ENCODE data around the gene LRG1.
"Not testable (repeated sequence)": the region's sequence is repeated elsewhere in the genome, so short reads cannot be mapped to it uniquely, and the experiment has no call there.

The LRG1 gene

DNA sequence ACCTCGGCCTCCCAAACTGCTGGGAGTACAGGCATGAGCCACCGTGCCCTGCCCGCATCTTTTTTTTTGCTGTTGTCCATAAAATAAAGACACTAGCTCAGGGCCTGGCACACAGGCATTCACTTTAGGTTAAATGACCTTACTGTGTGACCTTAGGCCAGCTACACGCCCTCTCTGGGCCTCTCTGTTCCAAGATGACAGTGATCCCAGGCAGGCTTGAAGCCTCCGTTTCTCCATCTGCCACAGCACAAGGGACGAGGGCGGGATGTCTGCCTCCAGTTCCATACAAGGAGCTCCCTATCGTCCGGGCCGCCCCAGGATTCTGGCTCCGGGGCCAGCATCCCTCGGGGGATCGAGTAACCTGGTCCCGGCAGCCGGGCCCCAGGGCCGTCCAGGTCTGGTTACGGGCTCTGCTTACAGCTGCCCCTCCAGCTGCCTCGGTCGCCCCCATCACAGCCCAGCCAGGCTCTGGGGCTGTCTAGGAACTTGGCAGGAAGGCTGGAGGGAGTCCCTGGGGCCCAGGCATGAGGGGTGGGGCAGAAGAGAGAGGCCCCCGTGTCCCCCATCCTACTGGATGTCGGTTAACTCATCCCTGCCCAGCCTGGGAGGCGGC is 31.6 kb upstream of the LRG1 start:
- Histone ChIP-seq H3K27ac (ENCODE audit: low read length) (no peak overlapping the region), H3K36me3 (ENCODE audit: control insufficient read depth in 1 of 2, insufficient read depth in 2 of 2, low read length in 2 of 2) (no peaks in the 10 kb centered on the region), H3K4me1 (ENCODE audit: control insufficient read depth in 1 of 2, insufficient read depth in 2 of 2, low read length in 2 of 2) (no peaks in the 10 kb centered on the region), H3K4me3 (ENCODE audit: low read depth in 1 of 2, low read length in 2 of 2) (no peak overlapping the region), H3K27me3 (ENCODE audit: low read depth, low read length) (no peaks in the 10 kb centered on the region), H3K9me3 (ENCODE audit: control insufficient read depth in 1 of 2, low read length in 2 of 2) (no peaks in the 10 kb centered on the region)

DNA sequence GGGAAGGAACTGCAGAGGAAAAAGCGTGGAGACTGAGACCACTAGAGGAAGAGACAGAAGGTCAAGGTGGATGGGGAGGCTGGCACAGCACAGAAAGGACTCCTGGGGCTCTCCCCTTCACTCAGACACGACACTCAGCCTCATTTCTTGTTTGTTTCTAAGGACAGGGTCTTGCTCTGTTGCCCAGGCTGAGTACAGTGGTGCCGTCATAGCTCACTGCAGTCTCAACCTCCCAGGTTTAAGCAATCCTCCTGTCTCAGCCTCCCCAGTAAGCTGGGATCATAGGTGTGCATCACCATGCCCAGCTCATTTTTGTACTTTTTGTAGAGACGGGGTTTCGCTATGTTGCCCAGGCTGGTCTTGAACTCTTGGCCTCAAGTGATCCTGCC is 31.1 kb upstream of the LRG1 start:
- H3K9me3 ChIP-seq (ENCODE audit: control insufficient read depth in 1 of 2, low read length in 2 of 2) = no peaks in the 10 kb centered on the region
- no peaks in the 10 kb centered on the region for H3K36me3 ChIP-seq (ENCODE audit: control insufficient read depth in 1 of 2, insufficient read depth in 2 of 2, low read length in 2 of 2)
- no peaks in the 10 kb centered on the region for H3K27me3 ChIP-seq (ENCODE audit: low read depth, low read length)
- H3K4me3 ChIP-seq (ENCODE audit: low read depth in 1 of 2, low read length in 2 of 2) = no peak overlapping the region
- H3K4me1 ChIP-seq (ENCODE audit: control insufficient read depth in 1 of 2, insufficient read depth in 2 of 2, low read length in 2 of 2) = no peaks in the 10 kb centered on the region
- no peak overlapping the region for H3K27ac ChIP-seq (ENCODE audit: low read length)

DNA sequence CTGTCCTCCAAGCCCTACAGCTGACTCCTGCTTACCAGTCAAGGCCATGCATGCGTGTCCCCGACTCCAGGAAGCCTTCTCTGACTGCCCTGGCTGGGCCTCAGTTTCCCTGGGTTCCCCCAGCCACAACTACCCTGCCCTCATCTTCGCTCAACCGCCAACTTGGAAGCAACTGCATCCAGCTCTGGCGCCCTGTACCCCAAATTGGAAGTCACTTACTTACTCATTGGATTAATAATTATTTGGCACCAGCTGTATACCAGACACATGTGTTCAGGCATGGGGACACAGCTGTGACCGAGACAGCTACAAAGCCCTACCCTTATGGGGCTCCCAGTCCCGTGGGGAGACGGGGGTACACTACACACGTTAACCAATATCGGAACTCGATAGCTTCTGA is 30.6 kb upstream of the LRG1 start:
- Histone ChIP-seq H3K36me3 (ENCODE audit: control insufficient read depth in 1 of 2, insufficient read depth in 2 of 2, low read length in 2 of 2) (no peaks in the 10 kb centered on the region), H3K27me3 (ENCODE audit: low read depth, low read length) (no peaks in the 10 kb centered on the region), H3K9me3 (ENCODE audit: control insufficient read depth in 1 of 2, low read length in 2 of 2) (no peaks in the 10 kb centered on the region), H3K4me1 (ENCODE audit: control insufficient read depth in 1 of 2, insufficient read depth in 2 of 2, low read length in 2 of 2) (no peaks in the 10 kb centered on the region), H3K4me3 (ENCODE audit: low read depth in 1 of 2, low read length in 2 of 2) (no peak overlapping the region), H3K27ac (ENCODE audit: low read length) (no peak overlapping the region)

GRCh38 chr19:4568886-4569285 is 29.1 kb upstream of the LRG1 start:
- Histone ChIP-seq H3K4me1 (ENCODE audit: control insufficient read depth in 1 of 2, insufficient read depth in 2 of 2, low read length in 2 of 2) (no peaks in the 10 kb centered on the region), H3K4me3 (ENCODE audit: low read depth in 1 of 2, low read length in 2 of 2) (no peak overlapping the region), H3K9me3 (ENCODE audit: control insufficient read depth in 1 of 2, low read length in 2 of 2) (no peaks in the 10 kb centered on the region), H3K36me3 (ENCODE audit: control insufficient read depth in 1 of 2, insufficient read depth in 2 of 2, low read length in 2 of 2) (no peaks in the 10 kb centered on the region), H3K27ac (ENCODE audit: low read length) (no peak overlapping the region), H3K27me3 (ENCODE audit: low read depth, low read length) (no peaks in the 10 kb centered on the region)

GRCh38 chr19:4567584-4568071 is 27.8 kb upstream of the LRG1 start:
- H3K4me1 ChIP-seq (ENCODE audit: control insufficient read depth in 1 of 2, insufficient read depth in 2 of 2, low read length in 2 of 2) = no peaks in the 10 kb centered on the region
- no peaks in the 10 kb centered on the region for H3K36me3 ChIP-seq (ENCODE audit: control insufficient read depth in 1 of 2, insufficient read depth in 2 of 2, low read length in 2 of 2)
- H3K27ac ChIP-seq (ENCODE audit: low read length) = no peak overlapping the region
- H3K4me3 ChIP-seq (ENCODE audit: low read depth in 1 of 2, low read length in 2 of 2) = no peak overlapping the region
- no peaks in the 10 kb centered on the region for H3K9me3 ChIP-seq (ENCODE audit: control insufficient read depth in 1 of 2, low read length in 2 of 2)
- no peaks in the 10 kb centered on the region for H3K27me3 ChIP-seq (ENCODE audit: low read depth, low read length)

DNA sequence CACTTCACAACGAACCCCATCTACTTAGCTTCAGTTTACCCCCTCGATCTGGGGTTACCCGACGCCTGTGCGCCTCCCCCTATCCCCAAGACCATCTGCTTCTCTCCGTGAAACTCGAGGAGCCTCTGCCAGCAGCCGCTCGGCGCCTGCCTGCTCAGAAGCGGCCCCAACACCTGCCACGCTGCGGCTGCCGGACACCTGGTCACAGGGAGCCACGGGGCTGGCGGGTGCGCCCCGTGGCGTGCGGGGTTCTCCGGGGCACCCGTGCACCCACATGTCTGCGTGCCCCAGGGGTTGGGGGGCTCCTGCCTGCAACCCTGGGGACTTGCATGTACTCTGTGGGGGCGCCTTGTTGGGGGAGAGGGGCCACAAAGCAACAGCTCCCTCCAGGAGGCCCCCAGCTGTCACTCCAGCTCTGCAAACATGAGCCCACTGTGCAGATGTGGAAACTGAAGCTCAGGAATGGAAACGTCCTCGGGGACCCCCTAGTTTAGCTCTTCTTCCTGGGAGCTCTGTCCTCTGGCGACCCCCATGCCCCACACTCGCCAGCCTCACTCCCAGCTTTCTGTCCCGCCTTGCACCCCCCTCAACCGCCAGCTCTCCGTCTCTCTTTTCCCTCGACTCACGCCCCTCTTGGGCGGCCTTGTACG is 26.7 kb upstream of the LRG1 start:
- H3K27ac ChIP-seq (ENCODE audit: low read length) = no peak overlapping the region
- no peak overlapping the region for H3K4me3 ChIP-seq (ENCODE audit: low read depth in 1 of 2, low read length in 2 of 2)
- H3K27me3 ChIP-seq (ENCODE audit: low read depth, low read length) = no peaks in the 10 kb centered on the region
- no peaks in the 10 kb centered on the region for H3K4me1 ChIP-seq (ENCODE audit: control insufficient read depth in 1 of 2, insufficient read depth in 2 of 2, low read length in 2 of 2)
- no peaks in the 10 kb centered on the region for H3K9me3 ChIP-seq (ENCODE audit: control insufficient read depth in 1 of 2, low read length in 2 of 2)
- no peaks in the 10 kb centered on the region for H3K36me3 ChIP-seq (ENCODE audit: control insufficient read depth in 1 of 2, insufficient read depth in 2 of 2, low read length in 2 of 2)

GRCh38 chr19:4563562-4563961 is 23.7 kb upstream of the LRG1 start:
- H3K27me3 ChIP-seq (ENCODE audit: low read depth, low read length); H3K9me3 ChIP-seq (ENCODE audit: control insufficient read depth in 1 of 2, low read length in 2 of 2); H3K4me1 ChIP-seq (ENCODE audit: control insufficient read depth in 1 of 2, insufficient read depth in 2 of 2, low read length in 2 of 2); H3K4me3 ChIP-seq (ENCODE audit: low read depth in 1 of 2, low read length in 2 of 2); H3K27ac ChIP-seq (ENCODE audit: low read length); H3K36me3 ChIP-seq (ENCODE audit: control insufficient read depth in 1 of 2, insufficient read depth in 2 of 2, low read length in 2 of 2): not testable (repeated sequence)

- H3K4me1 ChIP-seq (ENCODE audit: control insufficient read depth in 1 of 2, insufficient read depth in 2 of 2, low read length in 2 of 2); H3K4me3 ChIP-seq (ENCODE audit: low read depth in 1 of 2, low read length in 2 of 2); H3K36me3 ChIP-seq (ENCODE audit: control insufficient read depth in 1 of 2, insufficient read depth in 2 of 2, low read length in 2 of 2); H3K27ac ChIP-seq (ENCODE audit: low read length); H3K9me3 ChIP-seq (ENCODE audit: control insufficient read depth in 1 of 2, low read length in 2 of 2); H3K27me3 ChIP-seq (ENCODE audit: low read depth, low read length): not testable (repeated sequence)
Measured at GRCh38 chr19:4562085-4562484, 22.2 kb upstream of the LRG1 start.

GRCh38 chr19:4559569-4559968 is 19.7 kb upstream of the LRG1 start, which contains the start of gene SEMA6B:
Gene SEMA6B, minus strand, starts transcription at chr19:4559684. Its CDS starts 1,227 bp downstream, at chr19:4558457.
- Histone ChIP-seq H3K27ac (ENCODE audit: low read length) (peak within 1 kb of the TSS; percentile 80), H3K4me3 (ENCODE audit: low read depth in 1 of 2, low read length in 2 of 2) (peak within 1 kb of the TSS; percentile 3 to 47), H3K27me3 (ENCODE audit: low read depth, low read length) (no peaks in the 10 kb centered on the region), H3K9me3 (ENCODE audit: control insufficient read depth in 1 of 2, low read length in 2 of 2) (no peaks in the 10 kb centered on the region), H3K36me3 (ENCODE audit: control insufficient read depth in 1 of 2, insufficient read depth in 2 of 2, low read length in 2 of 2) (no peaks in the 10 kb centered on the region), H3K4me1 (ENCODE audit: control insufficient read depth in 1 of 2, insufficient read depth in 2 of 2, low read length in 2 of 2) (peaks cover 0 to 3% of the 10 kb centered on the region in 2 donors)

DNA sequence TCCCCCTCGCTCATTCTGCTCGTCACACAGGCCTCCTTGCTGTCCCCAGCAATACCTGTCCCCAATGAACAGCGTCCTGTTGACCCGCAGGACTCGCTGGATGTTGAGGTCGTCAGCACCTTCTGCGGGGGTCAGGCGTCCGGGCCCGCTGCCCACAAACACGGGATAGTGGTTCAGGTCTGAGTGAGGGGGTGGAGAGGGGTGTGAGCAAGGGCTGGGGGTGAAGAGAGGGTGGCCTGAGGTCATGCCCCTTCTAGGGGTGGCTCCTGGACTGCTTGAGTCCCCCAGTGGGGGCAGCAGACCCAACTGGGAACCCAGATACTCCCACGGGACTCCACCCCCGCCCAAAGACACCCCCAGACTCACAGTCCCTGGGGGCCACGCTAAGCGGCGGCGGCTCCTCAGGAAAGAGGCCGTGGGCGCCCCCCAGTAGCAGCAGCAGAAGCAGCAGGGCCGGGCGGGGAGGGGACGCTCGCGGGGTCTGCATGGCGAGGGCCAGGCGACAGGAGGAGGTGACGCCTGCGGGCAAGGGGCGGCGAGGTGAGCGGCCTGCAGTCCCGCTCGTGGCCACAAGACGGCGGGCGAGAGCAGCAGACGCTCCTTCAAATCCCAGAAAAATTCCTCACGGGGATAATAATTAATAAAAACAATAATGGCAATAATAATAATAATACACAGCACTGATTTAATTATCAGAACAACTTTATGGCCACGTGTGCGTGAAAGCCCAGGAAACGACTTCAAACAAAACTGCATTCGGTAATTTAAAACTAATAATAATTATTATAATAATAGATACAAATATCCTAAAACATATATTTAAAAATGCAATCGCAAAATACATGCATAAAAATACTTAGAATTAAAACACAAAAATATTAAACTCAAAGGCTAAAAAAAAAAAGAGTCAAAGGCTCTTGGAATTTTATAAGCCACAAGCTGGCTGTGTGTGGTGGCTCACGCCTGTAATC is 18.4 kb upstream of the LRG1 start:
- H3K27me3 ChIP-seq (ENCODE audit: low read depth, low read length) = no peaks in the 10 kb centered on the region
- H3K27ac ChIP-seq (ENCODE audit: low read length) = no peak overlapping the region
- H3K4me3 ChIP-seq (ENCODE audit: low read depth in 1 of 2, low read length in 2 of 2) = peak overlapping the region; percentile 40 to 47

More for the DNA sequence above, 18.4 kb upstream of the LRG1 start:
- Histone ChIP-seq H3K9me3 (ENCODE audit: control insufficient read depth in 1 of 2, low read length in 2 of 2) (no peaks in the 10 kb centered on the region), H3K4me1 (ENCODE audit: control insufficient read depth in 1 of 2, insufficient read depth in 2 of 2, low read length in 2 of 2) (peaks cover 0 to 3% of the 10 kb centered on the region in 2 donors), H3K36me3 (ENCODE audit: control insufficient read depth in 1 of 2, insufficient read depth in 2 of 2, low read length in 2 of 2) (no peaks in the 10 kb centered on the region)
